OCI-LY1 (cell line): ENCODE measurements around the gene MYD88.

Experiments
- H2AFZ ChIP-seq: fragments of 200-600 bp; sonication (generic), shearing (Covaris generic); 2 replicates; pipeline ENCODE4 v1.6.0; 2014; ENCODE audit warnings: antibody characterized with exemption, mild to moderate bottlenecking, low read length
- H3F3A ChIP-seq: fragments of 200-600 bp; sonication (generic), shearing (Covaris generic); 2 replicates; pipeline ENCODE4 v1.6.0; 2014; ENCODE audit warnings: mild to moderate bottlenecking, antibody characterized with exemption, low read length, moderate library complexity; ENCODE audit not compliant: insufficient read depth
- H3K27ac ChIP-seq: fragments of 200-600 bp; sonication (generic); 2 replicates; pipeline ENCODE4 v1.5.1; 2014; ENCODE audit warnings: low read length, mixed run types, mild to moderate bottlenecking, low read depth; ENCODE audit not compliant: poor library complexity, severe bottlenecking
- H3K27me3 ChIP-seq: fragments of 200-600 bp; sonication (generic); 2 replicates; pipeline ENCODE4 v1.6.0; 2014; ENCODE audit warnings: antibody characterized with exemption, mild to moderate bottlenecking, low read length, moderate library complexity; ENCODE audit not compliant: insufficient read depth
- H3K36me3 ChIP-seq: fragments of 200-600 bp; sonication (generic); 2 replicates; pipeline ENCODE4 v1.6.1; 2014; ENCODE audit warnings: mild to moderate bottlenecking, antibody characterized with exemption, low read length, moderate library complexity, mixed read lengths; ENCODE audit not compliant: insufficient read depth
- H3K4me1 ChIP-seq: fragments of 200-600 bp; sonication (generic); 2 replicates; pipeline ENCODE4 v1.5.1; 2014; ENCODE audit warnings: mild to moderate bottlenecking, low read length, moderate library complexity; ENCODE audit not compliant: insufficient read depth, severe bottlenecking
- H3K4me2 ChIP-seq: fragments of 200-600 bp; sonication (generic), shearing (Covaris generic); 2 replicates; pipeline ENCODE4 v1.6.1; 2014; ENCODE audit warnings: low read length
- H3K4me3 ChIP-seq: fragments of 200-600 bp; sonication (generic); 2 replicates; pipeline ENCODE4 v1.5.1; 2014; ENCODE audit warnings: low read length, low read depth, mild to moderate bottlenecking, mixed read lengths; ENCODE audit not compliant: poor library complexity, severe bottlenecking
- H3K79me2 ChIP-seq: fragments of 200-600 bp; shearing (Covaris generic); 2 replicates; pipeline ENCODE4 v1.6.1; 2016; ENCODE audit warnings: mixed run types, low read length, mixed read lengths; ENCODE audit not compliant: insufficient read depth
- H3K9ac ChIP-seq: fragments of 200-600 bp; sonication (generic), shearing (Covaris generic); 2 replicates; pipeline ENCODE4 v1.6.1; 2014; ENCODE audit warnings: mild to moderate bottlenecking, low read length, mixed read lengths
- H3K9me2 ChIP-seq: fragments of 200-600 bp; sonication (generic), shearing (Covaris generic); 2 replicates; pipeline ENCODE4 v1.6.1; 2014; ENCODE audit warnings: low read depth, mild to moderate bottlenecking, low read length, mixed read lengths
- H3K9me3 ChIP-seq: fragments of 200-600 bp; shearing (Covaris generic); 2 replicates; pipeline ENCODE4 v1.6.1; 2014; ENCODE audit warnings: low read length, mixed read lengths
- H4K20me1 ChIP-seq: fragments of 200-600 bp; sonication (generic), shearing (Covaris generic); 2 replicates; pipeline ENCODE4 v1.6.0; 2016; ENCODE audit warnings: mild to moderate bottlenecking, low read length; ENCODE audit not compliant: insufficient read depth
- CTCF ChIP-seq: fragments of 200-600 bp; sonication (generic), shearing (Covaris generic); IDR thresholded peaks from 2 replicates; pipeline ENCODE4 v1.5.1; 2017; ENCODE audit warnings: mild to moderate bottlenecking, antibody characterized with exemption, low read length, moderate library complexity, mixed read lengths
- EZH2 ChIP-seq: fragments of 200-600 bp; sonication (generic), shearing (Covaris generic); IDR thresholded peaks from 2 replicates; pipeline ENCODE4 v1.8.0; 2017; ENCODE audit warnings: borderline replicate concordance, mixed run types, mild to moderate bottlenecking, antibody characterized with exemption, low read length, moderate library complexity, mixed read lengths

Gene MYD88

GRCh38 chr3:38138349-38139190, at the start of gene MYD88:
MYD88 (plus strand) TSS chr3:38138661; CDS start chr3:38138701, 40 bp downstream.
- TF ChIP-seq CTCF (no peak), EZH2 (no peak)
- H3K27me3 ChIP-seq: no peaks in the 10 kb centered on the region
- H3K4me1 ChIP-seq: peaks cover 32% of the 10 kb centered on the region
- H3K9ac ChIP-seq: peak within 1 kb of the TSS; percentile 93
- H3K9me2 ChIP-seq: no peaks in the 10 kb centered on the region
- peak within 1 kb of the TSS; percentile 94 for H3K4me3 ChIP-seq
- no peaks in the 10 kb centered on the region for H3F3A ChIP-seq
- H4K20me1 ChIP-seq: no peaks in the 10 kb centered on the region
- H3K27ac ChIP-seq: peak within 1 kb of the TSS; percentile 44
- no peaks in the 10 kb centered on the region for H3K9me3 ChIP-seq
- 0 out of 2 replicates have a peak within 1 kb of the TSS, but pooled peaks have one; percentile 50 for H2AFZ ChIP-seq
- peak within 1 kb of the TSS; percentile 80 for H3K4me2 ChIP-seq
- peaks cover 30% of the 10 kb centered on the region for H3K36me3 ChIP-seq
- no peaks in the 10 kb centered on the region for H3K79me2 ChIP-seq

GRCh38 chr3:38089163-38089562, 49.3 kb upstream of the MYD88 start:
- H2AFZ ChIP-seq: no peak overlapping the region
- no peak overlapping the region for H3K27ac ChIP-seq
- H3F3A ChIP-seq: peaks cover 3% of the 10 kb centered on the region
- H3K4me1 ChIP-seq: no peaks in the 10 kb centered on the region
- TF ChIP-seq EZH2: no peak
- TF ChIP-seq CTCF: no peak
- peaks cover 2% of the 10 kb centered on the region; the same call in 1 of the 2 replicates for H3K9me3 ChIP-seq
- H3K9me2 ChIP-seq: no peaks in the 10 kb centered on the region
- no peaks in the 10 kb centered on the region for H3K79me2 ChIP-seq
- no peaks in the 10 kb centered on the region for H4K20me1 ChIP-seq
- no peaks in the 10 kb centered on the region for H3K36me3 ChIP-seq
- H3K27me3 ChIP-seq: no peaks in the 10 kb centered on the region
- no peak overlapping the region for H3K9ac ChIP-seq
- no peak overlapping the region for H3K4me2 ChIP-seq
- no peak overlapping the region for H3K4me3 ChIP-seq

- Histone ChIP-seq H3K9ac (no peak overlapping the region), H3K27me3 (no peaks in the 10 kb centered on the region), H3K9me3 (no peaks in the 10 kb centered on the region), H3K9me2 (no peaks in the 10 kb centered on the region), H3K27ac (no peak overlapping the region), H3K79me2 (no peaks in the 10 kb centered on the region), H3F3A (no peaks in the 10 kb centered on the region), H4K20me1 (no peaks in the 10 kb centered on the region), H3K4me1 (no peaks in the 10 kb centered on the region), H3K4me2 (no peak overlapping the region), H3K4me3 (no peak overlapping the region), H2AFZ (no peak overlapping the region), H3K36me3 (no peaks in the 10 kb centered on the region)
- no peak for TF ChIP-seq EZH2
- no peak for TF ChIP-seq CTCF
These were observed 48.0 kb upstream of the MYD88 start for GRCh38 chr3:38090453-38090852.
